SK-N-DZ (cell line): ENCODE measurements around the gene NUAK2.
"Not testable (repeated sequence)": the region's sequence is repeated elsewhere in the genome, so short reads cannot be mapped to it uniquely, and the experiment has no call there.

ENCODE experiments used
- DNase-seq: peaks from one replicate; pipeline ENCODE4 v3.0.0-alpha.2; 2015; ENCODE audit warnings: low spot score

The NUAK2 gene

DNA sequence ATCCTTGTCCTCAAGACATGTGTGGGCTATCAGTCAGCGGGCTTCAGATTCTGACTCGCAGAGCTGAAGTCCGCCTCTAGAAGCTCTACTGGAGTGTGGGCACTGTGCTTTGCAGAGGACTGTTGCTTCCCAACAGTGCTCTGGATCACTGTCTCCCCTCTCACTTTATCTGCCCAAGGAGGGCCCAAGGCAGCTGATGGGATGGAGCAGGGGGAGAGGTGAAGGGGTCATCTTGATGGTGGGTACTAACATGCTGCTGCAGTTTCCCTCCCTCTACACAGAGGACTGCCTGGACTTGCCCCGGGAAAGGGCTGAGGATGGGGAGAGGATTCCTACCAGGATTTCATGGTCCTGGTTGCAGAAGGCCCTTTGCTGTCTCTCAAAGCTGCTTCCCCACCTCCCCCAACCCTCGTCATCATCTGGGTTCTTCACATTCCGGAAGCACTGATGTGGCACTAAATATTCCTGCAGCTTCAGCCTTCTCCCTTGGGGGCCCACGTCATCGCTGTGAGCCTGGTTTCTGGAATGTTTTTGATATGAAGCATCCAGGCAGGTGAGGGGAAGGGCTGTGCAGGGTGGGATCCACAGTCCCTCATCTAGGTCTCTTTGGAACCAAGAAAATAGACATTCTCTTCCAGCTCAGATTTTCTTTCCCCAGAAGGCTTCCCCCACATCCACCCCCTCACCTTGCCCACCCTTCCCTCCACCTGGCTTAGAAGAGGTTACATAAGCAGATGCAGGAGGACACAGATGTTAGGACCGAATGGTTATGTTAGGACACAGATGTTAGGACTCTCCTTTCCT lies 23.2 kb downstream of the NUAK2 start:
- DNase-seq = peak; percentile 58

DNA sequence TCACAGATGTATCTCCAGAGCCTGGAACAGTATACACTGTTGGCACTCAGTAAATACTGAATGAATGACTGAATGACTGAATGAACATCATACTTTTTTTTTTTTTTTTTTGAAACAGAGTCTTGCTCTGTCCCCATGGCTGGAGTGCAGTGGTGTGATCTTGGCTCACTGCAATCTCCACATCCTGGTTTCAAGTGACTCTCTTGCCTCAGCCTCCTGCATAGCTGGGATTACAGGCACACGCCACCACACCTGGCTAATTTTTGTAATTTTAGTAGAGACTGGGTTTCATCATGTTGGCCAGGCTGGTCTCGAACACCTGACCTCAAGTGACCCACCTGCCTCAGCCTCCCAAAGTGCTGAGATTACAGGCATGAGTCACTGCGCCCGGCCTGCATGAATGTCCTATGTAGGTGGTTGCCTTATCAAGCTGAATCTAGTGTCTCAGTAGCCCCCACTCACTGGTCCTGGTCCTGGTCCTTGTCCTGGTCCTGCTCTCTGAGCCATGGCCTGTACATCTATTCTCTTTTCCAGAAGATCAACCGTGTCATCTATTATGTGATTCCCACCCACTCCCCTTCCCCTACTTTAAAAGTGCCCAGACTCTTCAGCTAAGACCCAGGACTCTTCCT lies 23.9 kb downstream of the NUAK2 start:
- not testable (repeated sequence) for DNase-seq

DNA sequence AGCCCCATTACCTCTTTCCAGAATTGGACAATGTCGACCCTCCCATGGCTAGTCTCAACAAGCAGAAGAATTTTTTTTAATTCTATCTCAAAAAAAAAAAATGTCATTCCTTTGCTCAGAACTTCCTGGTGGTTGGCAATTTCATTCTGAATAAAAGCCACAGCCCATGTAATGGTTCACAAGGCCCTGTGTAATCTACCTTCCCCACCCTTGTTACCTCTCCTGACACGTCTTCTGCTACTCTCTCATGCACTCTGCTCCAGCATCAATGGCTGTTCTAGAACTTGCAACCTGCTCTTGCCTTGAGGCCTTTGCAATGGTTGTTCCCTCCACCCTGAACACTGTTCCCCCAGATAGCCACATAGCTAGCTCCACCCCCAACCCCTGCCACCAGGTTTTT lies 25.4 kb downstream of the NUAK2 start:
- no peak for DNase-seq

DNA sequence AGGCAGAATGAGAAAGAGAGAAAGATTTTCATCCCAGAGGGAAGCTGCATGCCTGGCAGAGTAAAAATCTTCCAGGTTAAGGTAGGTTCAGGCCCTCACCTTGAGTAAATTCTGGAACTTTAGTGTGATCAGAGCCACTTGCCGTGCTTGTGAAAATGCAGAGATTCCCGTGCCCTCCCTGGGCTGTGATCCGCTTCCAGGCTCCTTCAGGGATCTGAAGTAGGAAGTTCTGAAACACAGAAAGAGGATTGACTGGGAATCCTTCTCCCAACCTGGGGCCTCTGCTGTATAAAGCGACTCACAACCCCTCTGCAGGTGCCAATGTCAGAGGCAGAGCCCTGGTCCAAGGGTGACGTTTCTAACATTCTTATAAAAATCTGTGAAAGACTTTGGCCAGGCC lies 26.6 kb downstream of the NUAK2 start:
- no peak for DNase-seq

DNA sequence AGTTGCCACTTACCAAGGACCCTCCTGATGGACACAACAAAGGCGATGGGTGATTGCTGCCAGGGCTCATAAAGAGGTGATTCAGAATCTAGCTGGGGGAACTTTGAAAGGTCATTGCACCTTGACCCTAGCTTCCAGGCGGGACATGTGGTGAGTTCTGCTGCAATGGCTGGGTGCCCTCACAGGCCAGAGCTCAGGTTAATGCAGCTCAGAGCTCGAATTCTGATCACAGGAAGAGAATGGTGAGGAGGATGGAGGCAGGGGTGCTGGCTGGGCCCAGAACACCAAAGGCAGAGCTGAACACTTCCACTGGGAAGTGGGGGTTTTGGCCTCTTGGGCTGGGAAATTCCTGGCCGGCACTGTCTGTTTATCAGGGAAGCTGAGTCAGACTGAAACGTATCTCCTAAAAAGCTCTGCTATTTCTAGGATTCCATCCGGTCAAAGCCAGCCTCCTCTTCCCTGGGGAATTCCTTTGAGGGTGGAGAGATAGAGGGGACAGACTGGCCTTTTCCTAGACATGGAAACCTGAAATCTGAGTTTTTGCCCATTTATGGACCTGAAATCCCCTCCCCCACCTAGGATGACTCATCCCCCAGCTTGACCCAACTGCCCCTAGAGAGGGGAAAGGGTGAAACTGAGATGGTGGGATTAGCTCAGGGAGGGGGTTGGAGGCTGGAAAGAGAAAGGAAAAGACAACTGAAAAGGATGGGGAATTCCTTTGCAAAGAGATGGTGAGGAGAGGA lies 27.2 kb downstream of the NUAK2 start:
- peak; percentile 54 for DNase-seq

DNA sequence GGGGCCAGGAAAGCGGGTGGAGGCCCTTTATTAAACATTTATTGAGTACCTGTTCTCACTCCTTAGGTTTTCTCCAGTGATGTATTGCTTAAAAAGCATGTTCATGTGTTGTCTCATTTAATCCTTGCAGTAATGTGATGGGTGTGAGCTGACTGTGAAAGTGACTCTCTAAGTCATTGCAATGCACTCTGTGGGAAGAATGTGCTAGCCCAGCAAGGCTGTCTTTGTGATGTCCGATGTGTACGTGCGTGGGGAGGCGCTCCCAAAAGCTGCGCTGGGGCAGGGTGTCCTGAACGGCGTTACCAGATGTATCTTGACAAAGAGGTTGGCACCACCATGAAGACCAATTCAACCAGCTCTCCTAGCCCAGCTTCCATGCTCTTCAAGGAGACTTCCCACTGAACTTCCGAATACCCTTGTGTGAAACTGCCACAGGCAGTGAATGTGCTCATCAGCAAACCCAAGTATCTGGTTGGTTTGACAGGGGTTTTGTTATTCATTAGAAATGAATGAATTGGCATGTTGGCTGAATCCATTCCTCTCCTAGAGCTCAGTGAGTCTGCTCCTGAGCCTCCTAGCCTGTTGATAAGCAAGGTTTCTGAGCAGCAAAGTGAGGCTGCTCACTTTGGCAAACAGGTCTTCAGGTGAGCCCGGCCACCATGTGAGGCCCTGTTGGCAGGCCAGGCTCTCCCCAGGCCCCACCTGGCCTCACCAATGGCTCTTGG lies 28.0 kb downstream of the NUAK2 start:
- DNase-seq = no peak

DNA sequence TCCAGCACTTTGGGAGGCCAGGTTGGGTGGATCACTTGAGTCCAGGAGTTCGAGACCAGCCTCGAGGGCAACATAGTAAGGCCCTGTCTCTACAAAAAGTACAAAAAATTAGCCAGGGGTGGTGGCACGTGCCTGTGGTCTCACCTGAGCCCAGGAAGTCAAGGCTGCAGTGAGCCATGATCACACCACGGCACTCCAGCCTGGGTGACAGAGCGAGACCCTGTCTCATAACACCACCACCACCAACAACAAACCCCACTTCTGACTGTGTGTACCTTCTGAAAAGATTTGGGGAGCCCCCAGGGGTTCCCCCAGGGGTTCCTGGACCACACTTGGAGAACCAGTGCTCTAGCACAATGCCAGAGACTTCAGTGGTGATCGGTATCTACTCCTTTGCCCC lies 29.9 kb downstream of the NUAK2 start:
- DNase-seq = no peak

DNA sequence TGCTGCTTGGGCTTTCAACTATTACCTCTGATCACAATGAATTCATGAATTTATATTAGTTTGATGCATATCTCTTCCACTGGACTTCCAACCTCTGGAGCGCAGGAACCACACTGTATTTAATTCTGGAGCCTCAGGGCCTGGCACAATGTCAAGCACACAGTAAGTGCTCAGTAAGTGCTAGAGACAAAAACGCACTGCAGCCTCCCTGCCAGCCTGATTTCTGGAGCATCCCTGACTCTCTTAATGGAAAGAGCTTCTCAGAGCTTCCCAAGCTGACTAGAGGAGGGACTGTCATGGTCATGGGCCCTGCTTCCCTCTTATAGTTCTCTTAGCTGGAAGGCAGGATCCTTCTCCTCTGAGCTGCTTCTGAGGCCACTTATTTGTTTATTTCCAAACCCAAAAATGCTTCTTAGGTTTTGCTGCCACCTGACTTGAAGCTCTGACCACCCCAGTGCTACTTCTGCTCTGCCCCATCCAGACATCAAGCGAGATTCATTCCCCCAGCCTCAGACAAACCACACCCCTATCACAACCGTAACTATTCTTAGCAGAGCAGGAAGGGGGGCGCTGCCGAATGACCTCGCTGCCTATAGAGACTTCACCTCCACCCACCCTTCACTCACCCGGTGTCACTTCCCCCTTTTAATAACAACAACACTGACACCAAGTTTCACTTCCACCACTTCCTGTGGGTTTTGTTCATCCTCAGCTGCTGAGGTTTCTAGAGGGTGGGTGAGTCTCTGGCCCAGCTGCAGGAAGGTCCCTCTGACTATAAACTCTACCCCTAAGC lies 33.6 kb downstream of the NUAK2 start:
- no peak for DNase-seq

DNA sequence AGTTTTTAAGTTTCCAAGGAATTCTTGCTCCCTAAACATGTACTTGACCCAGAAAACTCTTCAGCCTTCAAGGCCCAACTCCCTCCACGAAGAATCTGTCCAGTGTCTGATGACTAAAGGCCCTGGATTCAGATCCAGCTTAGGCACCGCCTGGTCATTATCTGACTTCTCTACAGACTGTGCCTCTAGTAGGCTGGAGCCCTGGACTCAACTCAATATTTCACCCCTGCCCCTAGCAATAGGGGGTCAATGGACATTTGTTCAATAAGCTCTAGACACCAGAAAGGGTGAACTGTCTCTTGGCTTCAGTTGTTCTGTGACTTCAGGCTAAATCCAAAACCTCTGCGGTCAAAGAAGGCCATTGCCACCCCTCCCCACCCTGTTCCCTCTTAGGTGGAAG lies 34.5 kb downstream of the NUAK2 start:
- DNase-seq = no peak

DNA sequence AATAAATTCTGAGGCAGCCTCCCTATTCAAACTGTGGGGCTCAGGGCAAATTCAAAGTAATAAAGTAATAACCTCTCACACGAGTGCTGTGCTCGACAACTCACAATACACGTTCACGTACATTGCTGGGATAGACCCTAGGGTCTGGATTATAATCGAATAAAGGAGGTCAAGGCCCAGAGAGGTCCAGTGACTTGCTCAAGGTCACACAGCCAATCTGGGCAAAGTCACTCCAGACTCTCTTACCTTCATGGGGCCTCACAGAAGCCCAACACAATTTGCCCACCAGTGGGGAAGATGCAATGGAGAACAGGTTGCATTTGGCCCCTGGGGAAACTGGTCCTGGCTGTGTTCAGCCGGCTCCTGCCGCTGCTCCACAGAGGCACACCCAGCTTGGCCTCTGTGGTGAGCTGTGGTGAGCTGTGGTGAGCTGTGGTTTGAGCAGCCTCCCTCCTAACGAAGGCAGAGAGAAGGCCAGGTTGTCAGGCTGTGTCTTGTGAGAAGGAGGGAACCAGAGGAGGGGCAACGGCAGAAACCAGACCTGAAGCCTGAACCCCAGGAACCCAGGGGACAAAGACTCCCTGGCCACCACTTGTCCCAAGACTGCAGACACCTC lies 35.1 kb downstream of the NUAK2 start:
- no peak for DNase-seq

DNA sequence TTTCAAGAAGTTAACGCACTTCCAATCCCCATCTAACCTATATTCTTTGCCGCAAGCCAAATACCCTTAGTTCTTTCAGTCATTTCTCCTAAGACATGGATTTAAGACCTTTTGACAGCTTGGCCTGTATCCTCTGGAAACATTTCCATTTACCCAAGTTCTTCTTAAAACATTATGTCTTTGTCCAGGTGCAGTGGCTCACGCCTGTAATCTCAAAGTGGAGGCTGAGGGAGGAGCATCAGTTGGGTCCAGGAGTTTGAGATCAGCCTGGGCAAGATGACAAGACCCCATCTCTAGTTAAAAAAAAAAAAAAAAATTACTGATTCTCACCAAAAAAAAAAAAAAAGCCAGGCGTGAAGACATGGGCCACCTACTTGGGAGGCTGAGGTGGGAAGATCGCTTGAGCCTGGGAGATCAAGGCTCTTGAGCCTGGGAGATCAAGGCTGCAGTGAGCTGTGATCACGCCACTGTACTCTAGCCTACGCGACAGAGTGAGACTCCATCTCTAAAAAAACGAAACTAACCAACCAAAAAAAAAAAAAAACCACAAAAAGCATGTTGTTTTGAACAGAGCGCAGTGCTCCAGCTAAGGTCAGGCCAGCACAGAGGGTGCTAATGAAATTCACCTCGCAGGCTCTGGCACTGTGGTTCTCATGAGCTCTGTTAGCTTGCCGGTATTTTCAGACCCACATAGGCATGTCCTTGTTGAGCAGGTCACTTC lies 36.0 kb downstream of the NUAK2 start:
- no peak for DNase-seq

DNA sequence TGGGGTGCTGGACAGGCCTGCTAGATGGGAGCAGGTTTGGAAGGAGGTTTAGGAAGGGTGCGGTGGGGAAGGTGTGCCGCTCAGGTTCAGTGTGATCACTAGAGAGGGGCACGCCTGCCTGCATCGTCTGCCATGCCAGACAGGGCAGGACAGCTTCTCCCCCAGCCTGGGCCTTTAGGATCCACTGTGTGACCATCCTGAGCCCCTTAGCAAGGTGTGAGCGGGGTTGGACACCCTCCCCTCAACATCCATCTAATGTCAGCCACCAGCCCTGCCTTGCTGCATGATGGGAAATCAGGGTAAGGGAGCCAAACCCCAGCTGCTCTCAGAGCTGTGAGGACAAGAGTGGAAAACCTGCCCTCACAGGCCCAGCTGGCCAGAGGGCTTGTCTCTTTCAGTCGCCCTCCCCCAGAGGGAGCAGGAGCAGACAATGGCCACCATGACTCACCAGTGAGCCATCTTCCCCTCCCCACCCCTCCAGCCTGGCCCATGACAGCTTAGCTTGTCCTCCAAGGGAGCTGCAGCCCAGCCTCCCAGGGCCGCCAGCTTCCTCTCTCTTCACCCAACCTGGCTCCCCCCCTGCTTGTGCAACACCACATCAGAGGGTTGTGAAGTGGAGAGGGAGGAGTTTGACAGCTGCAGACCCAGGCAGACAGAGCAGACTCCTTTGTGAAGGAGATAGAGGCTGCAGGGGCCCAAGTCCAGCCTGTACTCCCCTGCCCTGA lies 37.0 kb downstream of the NUAK2 start:
- DNase-seq = peak; percentile 41

DNA sequence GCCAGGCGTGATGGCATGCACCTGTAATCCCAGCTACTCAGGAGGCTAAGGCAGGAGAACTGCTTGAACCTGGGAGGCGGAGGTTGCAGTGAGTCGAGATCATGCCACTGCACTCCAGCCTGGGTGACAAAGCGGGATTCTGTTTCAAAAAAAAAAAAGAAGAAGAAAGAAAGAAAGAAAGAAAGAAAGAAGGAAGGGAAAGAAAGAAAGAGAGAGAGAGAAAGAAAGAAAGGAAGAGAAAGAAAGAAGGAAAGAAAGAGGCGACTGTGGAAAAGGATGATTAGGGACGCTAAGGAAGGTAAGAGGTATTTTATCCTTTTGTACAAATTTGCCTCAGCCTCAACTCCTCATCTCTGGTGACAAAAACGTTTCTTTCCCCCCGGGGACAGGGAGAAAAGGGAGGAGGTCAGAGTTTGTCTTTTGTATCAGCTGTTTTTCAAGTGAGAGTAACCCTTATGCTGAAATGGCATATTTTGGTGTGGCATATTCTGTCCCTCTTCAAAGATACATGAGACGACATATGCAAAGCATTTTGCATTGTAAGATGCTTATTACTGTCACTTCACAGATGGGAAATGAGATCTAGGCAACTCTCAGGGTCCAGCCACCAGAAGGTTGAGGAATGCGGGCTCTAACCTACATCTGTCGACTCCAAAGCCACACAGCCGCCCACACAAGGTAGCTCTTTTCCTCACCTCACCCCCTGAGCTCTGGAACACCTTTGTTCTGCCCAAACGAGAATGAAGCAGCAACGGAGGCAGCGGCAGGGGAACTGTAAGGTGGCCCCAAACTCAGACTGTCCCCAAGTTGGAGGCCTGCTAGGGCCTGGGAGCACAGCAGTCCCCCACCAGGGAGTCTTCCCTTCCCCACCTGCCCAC lies 38.0 kb downstream of the NUAK2 start:
- DNase-seq = no peak

DNA sequence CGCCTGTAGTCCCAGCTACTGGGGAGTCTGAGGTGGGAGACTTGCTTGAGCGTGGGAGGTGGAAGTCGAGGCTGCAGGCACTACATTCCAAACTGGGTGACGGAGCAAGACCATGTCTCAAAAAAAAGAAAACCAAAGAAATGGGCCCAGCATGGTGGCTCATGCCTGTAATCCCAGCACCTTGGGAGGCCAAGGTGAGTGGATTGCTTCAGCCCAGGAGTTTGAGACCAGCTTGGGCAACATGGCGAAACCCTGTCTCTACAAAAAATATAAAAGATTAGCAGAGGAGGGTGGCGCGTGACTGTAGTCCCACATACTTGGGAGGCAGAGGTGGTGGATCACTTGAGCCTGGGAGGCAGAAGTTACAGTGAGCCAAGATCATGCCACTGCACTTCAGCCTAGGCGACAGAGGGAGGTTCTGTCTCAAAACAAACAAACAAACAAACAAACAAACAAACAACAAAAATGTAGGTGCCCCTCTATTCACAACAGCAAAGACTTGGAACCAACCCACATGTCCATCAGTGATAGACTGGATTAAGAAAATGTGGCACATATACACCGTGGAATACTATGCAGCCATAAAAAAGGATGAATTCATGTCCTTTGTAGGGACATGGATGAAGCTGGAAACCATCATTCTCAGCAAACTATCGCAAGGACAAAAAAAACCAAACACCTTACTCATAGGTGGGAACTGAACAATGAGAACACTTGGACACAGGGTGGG lies 40.7 kb downstream of the NUAK2 start:
- DNase-seq = not testable (repeated sequence)

DNA sequence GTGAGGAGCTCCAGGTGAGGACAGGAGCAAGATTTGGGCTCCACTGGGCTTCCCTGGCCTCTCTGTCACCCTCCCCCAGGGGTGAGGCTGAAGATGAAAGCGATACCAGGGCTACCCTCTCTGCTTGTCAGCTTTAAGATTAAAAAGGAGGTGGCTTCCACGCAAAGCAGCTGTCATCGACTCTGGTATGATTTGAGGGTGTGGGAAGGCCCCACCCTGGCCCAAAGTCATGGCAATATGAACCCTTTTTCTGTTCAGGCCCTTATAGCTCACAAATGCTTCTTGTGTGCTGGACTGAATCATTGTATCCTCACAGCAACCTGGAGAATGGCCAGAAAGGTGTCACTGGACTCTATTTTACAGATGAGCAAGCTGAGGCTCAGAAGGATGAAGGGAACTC lies 41.6 kb downstream of the NUAK2 start:
- DNase-seq = no peak

DNA sequence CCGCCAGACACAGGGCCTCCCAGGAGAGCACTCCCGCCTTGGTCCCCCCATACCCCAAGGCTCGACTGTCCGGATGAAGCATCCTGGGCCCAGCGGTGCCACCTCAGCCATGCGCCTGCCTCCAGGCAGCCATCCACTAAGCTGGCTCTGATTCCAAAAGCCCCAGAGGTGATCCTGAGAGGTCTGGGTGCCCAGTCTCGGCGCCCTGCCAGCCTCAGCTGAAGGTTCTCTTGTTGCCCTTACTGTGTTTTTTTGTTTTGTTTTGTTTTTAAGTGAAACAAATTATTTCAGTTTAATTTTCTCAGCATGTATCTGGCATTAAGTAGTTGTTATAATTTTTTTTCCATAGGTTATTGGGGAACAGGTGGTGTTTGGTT lies 44.9 kb downstream of the NUAK2 start:
- DNase-seq = no peak

DNA sequence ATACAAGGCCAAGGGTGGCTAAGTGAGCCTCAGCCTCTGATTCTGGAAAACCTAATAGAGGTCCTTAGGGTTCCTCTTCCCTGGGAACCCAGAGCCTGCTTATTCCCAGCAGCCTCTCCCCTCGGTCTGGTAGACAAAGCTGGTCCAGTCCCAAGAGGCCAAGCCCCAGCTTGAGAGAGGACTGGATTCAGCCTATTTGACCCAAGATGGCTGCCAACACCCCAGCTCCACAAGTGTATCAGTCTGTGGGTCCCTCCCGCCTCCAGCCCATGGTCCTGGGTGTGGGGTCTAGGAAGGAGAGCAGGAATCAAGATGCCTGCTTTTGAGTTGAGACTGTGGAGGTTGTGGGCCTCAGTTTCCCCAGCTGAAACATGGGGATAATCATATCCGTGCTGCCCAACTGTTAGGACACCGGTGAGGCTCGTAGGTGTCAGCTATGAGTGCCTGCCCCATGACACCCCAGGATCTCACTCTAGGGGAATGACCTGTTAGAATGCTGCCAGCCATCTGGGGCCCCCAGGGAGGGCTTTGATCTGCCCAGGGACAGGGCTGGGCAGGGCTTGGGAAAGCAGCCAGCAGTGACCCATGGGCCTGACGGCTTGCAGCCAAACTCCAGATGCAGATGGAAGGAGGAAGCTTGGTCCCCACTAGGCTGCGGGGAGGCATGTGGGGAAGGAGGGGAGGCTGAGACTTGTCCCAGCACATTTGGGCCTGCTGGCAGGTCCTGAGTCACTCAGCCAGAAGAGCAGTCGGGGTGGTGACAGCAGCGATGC lies 45.4 kb downstream of the NUAK2 start:
- no peak for DNase-seq
